ENCODE data around the gene WDR36.

- TF ChIP-seq EZH2 (IDR thresholded peaks at IDR 0.05) (no peak), POLR2AphosphoS5 (IDR thresholded peaks at IDR 0.05; ENCODE audit: borderline replicate concordance, low read depth, low read length) (no peak)
Measured at GRCh38 chr5:111111956-111112355, 19.8 kb downstream of the WDR36 start.
